ENCODE results near the gene ASTN2. TPM values are rescaled to one million over a fixed set of nuclear protein-coding genes. Genes with fewer than 3 reads are reported as not detected.

The ASTN2 gene
- total and polyA plus RNA-seq, 10 of the 15 experiments (the other 5 are each of a cell fraction or from before 2014, with no cell fraction given), result 1.4 to 15.7 (median 7.0) TPM

- H3K4me2 ChIP-seq (ENCODE audit: control insufficient read depth, insufficient read depth), result no peak overlapping the region; the same call in 1 of the 2 replicates
- DNase-seq (ENCODE audit: low read depth, low spot score) (no peak), FAIRE-seq (no peak), ATAC-seq (no peak)
- 2% methylated on average over 4 of the region's 4 CpGs for WGBS (ENCODE audit: insufficient coverage, insufficient replicate concordance, low lambda C conversion rate, missing lambda C conversion rate)
- in situ Hi-C loops (cut with MboI), result no loop called here
- ChIA-PET SMC1A (ENCODE audit: uncharacterized antibody, unreplicated experiment) (no interaction called here), POLR2A (no interaction called here), CTCF (interaction anchor here (1.3 kb wide), 1 partner anchor 11 kb away, joined by 4 read pairs; no protein-coding TSS in a partner anchor), RAD21 (ENCODE audit: unreplicated experiment) (no interaction called here)
- no peak overlapping the region for H3K27ac ChIP-seq (ENCODE audit: control insufficient read depth, insufficient read depth)
- peaks cover 27% of the 10 kb centered on the region for H3K4me1 ChIP-seq (ENCODE audit: control insufficient read depth, insufficient read depth, low read length)
- H3K9ac ChIP-seq (ENCODE audit: control insufficient read depth, insufficient read depth, low read length), result no peak overlapping the region
- no TSS peak for BruUV-seq (replicated peaks)
- H2AFZ ChIP-seq (ENCODE audit: control insufficient read depth, low read depth, low read length), result peak overlapping the region; percentile 28
- no peak overlapping the region for H3K4me3 ChIP-seq
- no peaks in the 10 kb centered on the region for H3K27me3 ChIP-seq (replicated peaks in 1 of 2; ENCODE audit: control insufficient read depth in 2 of 2, insufficient read depth in 2 of 2, low read length in 1 of 2)
- 0 out of 2 replicates have a peak, but pooled peaks have one; percentile 16 for TF ChIP-seq SPI1 (IDR thresholded peaks at IDR 0.05; ENCODE audit: borderline replicate concordance, insufficient read depth, low read depth, low read length)
- no peak for TF ChIP-seq MTA3 (IDR thresholded peaks at IDR 0.05; ENCODE audit: borderline replicate concordance, low read length)
- TF ChIP-seq JUNB (IDR thresholded peaks at IDR 0.05), result no peak
- TF ChIP-seq KDM1A (IDR thresholded peaks at IDR 0.05; ENCODE audit: borderline replicate concordance), result no peak
- intact Hi-C loops (cut with micrococcal nuclease; ENCODE audit: unreplicated experiment), result no loop called here
- no peaks in the 10 kb centered on the region for H4K20me1 ChIP-seq (ENCODE audit: control insufficient read depth, insufficient read depth)
- no peaks in the 10 kb centered on the region for H3K79me2 ChIP-seq (ENCODE audit: control insufficient read depth, insufficient read depth, low read length)
- H3K36me3 ChIP-seq (ENCODE audit: control insufficient read depth in 2 of 2, insufficient read depth in 2 of 2, low read length in 1 of 2), result no peaks in the 10 kb centered on the region
- H3K9me3 ChIP-seq (replicated peaks; ENCODE audit: control insufficient read depth, insufficient read depth, low read length), result no peaks in the 10 kb centered on the region; the same call in 1 of the 3 replicates
Measured at GRCh38 chr9:116944714-116945534, 469.9 kb downstream of the ASTN2 start.

- CTCF ChIA-PET, result interaction anchor here (1.3 kb wide), 1 partner anchor 12 kb away, joined by 4 read pairs; no protein-coding TSS in a partner anchor
- POLR2A ChIA-PET, result interaction anchor here (1.6 kb wide), 1 partner anchor 10 kb away, joined by 5 read pairs; no protein-coding TSS in a partner anchor
- Histone ChIP-seq H3K9ac (ENCODE audit: control insufficient read depth, insufficient read depth, low read length) (no peak overlapping the region), H2AFZ (ENCODE audit: control insufficient read depth, low read depth, low read length) (peak overlapping the region; percentile 7; the same call in 1 of the 2 replicates), H3K4me3 (no peak overlapping the region), H3K4me1 (ENCODE audit: control insufficient read depth, insufficient read depth, low read length) (peaks cover 27% of the 10 kb centered on the region), H4K20me1 (ENCODE audit: control insufficient read depth, insufficient read depth) (no peaks in the 10 kb centered on the region), H3K9me3 (replicated peaks; ENCODE audit: control insufficient read depth, insufficient read depth, low read length) (no peaks in the 10 kb centered on the region; the same call in 1 of the 3 replicates), H3K79me2 (ENCODE audit: control insufficient read depth, insufficient read depth, low read length) (no peaks in the 10 kb centered on the region), H3K36me3 (ENCODE audit: control insufficient read depth in 2 of 2, insufficient read depth in 2 of 2, low read length in 1 of 2) (no peaks in the 10 kb centered on the region), H3K4me2 (ENCODE audit: control insufficient read depth, insufficient read depth) (peak overlapping the region; percentile 33; the same call in 1 of the 2 replicates), H3K27me3 (replicated peaks in 1 of 2; ENCODE audit: control insufficient read depth in 2 of 2, insufficient read depth in 2 of 2, low read length in 1 of 2) (no peaks in the 10 kb centered on the region), H3K27ac (ENCODE audit: control insufficient read depth, insufficient read depth) (no peak overlapping the region)
- 3% methylated on average over 5 of the region's 5 CpGs for WGBS (ENCODE audit: insufficient coverage, insufficient replicate concordance, low lambda C conversion rate, missing lambda C conversion rate)
- intact Hi-C loops (cut with micrococcal nuclease; ENCODE audit: unreplicated experiment), result no loop called here
- no peak for FAIRE-seq
- SMC1A ChIA-PET (ENCODE audit: uncharacterized antibody, unreplicated experiment), result interaction anchor here (0.5 to 2.8 kb wide), 5 partner anchors 9 to 44 kb away, joined by 3 to 16 read pairs (median 4); no protein-coding TSS in a partner anchor
- RAD21 ChIA-PET (ENCODE audit: unreplicated experiment), result interaction anchor here (0.7 to 1.0 kb wide), 2 partner anchors 8 to 10 kb away, joined by 3 to 4 read pairs; no protein-coding TSS in a partner anchor
- no peak for DNase-seq (ENCODE audit: low read depth, low spot score)
- ATAC-seq, result peak; percentile 4; the same call in 2 of the 3 replicates
- in situ Hi-C loops (cut with MboI), result no loop called here
- BruUV-seq (replicated peaks), result no TSS peak
- peak; percentile 34; the same call in 1 of the 2 replicates for TF ChIP-seq TCF7 (IDR thresholded peaks at IDR 0.05; ENCODE audit: borderline replicate concordance)
- TF ChIP-seq STAT1 (conservative IDR thresholded peaks at IDR 0.05), result no peak
- TF ChIP-seq PAX8 (IDR thresholded peaks at IDR 0.05), result no peak
- no peak for TF ChIP-seq SUPT20H (IDR thresholded peaks at IDR 0.05; ENCODE audit: borderline replicate concordance, control insufficient read depth, low read depth, low read length)
- TF ChIP-seq FOXM1 (IDR thresholded peaks at IDR 0.05; ENCODE audit: low read depth, low read length), result peak; percentile 58; the same call in 1 of the 2 replicates
- TF ChIP-seq GABPA (IDR thresholded peaks at IDR 0.05; ENCODE audit: low read depth), result 0 out of 2 replicates have a peak, but pooled peaks have one; percentile 2
- TF ChIP-seq NFIC (IDR thresholded peaks at IDR 0.05; ENCODE audit: low read depth, low read length), result peak; percentile 70; the same call in 1 of the 2 replicates
- peak; percentile 72 for TF ChIP-seq JUNB (IDR thresholded peaks at IDR 0.05)
- TF ChIP-seq BCL3 (IDR thresholded peaks at IDR 0.05; ENCODE audit: borderline replicate concordance, insufficient read depth, low read depth, low read length, poor library complexity, severe bottlenecking), result peak; percentile 56
- TF ChIP-seq ETV6 (conservative IDR thresholded peaks at IDR 0.05 in 1 of 2, IDR thresholded peaks at IDR 0.05 in 1 of 2; ENCODE audit: borderline replicate concordance in 1 of 2, low read depth in 1 of 2), result peak in 1 of 2 experiments; percentile 67; a peak in 1 of 4 replicates
- peak; percentile 32; the same call in 1 of the 2 replicates for TF ChIP-seq CREM (IDR thresholded peaks at IDR 0.05; ENCODE audit: low read depth)
Measured at GRCh38 chr9:116943970-116944369, 470.9 kb downstream of the ASTN2 start.
